Activated gamma-delta T cell treated with Interleukin-2 at 50 U/mL for 16 hours (primary cell): ENCODE measurements around the gene MVK.

Experiments
- DNase-seq: peaks from one replicate; pipeline ENCODE4 v3.0.0-alpha.2; 2020

Gene MVK

GRCh38 chr12:109547286-109547685 lies 26.3 kb upstream of the MVK start:
- DNase-seq = no peak

DNA sequence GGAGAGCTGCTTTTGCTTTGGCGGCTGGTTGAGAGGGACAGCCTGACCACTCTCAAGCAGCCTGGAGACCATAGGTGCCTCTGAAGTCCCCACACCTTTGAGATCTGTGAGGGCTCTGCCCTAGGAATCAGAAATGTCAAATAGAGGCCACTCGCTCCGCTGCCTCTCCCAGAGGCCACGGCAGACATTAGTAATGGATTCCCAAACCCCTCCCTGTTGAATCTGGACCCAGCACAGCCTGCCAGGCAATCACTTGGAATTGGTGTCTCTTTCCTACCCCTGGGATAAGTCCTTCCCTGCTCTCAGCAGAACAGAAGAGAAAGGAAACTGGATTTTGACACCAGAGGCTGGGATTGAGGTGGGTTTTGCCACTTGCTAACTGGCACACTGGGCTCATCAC lies 25.3 kb upstream of the MVK start:
- no peak for DNase-seq

GRCh38 chr12:109549613-109550270 lies 23.9 kb upstream of the MVK start:
- DNase-seq = no peak

DNA sequence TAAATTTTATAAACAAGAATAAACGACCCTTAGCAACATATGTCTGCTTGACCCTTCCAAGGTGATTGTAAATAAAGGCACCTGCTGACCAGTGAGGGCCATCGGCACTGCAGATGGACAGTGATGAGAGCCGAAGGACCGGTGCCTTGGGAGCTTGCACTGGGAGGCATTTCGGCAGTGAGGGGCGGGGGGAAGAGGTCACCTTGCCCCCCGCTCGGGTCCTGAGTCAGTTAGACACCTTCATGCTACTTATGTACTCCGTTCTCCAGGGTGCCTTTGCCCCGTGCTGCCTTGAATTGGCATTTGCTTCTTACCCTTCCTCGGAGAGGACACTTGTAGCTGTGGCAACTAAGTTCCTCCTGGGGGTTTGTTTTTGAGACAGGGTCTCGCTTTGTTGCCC lies 23.3 kb upstream of the MVK start:
- no peak for DNase-seq

DNA sequence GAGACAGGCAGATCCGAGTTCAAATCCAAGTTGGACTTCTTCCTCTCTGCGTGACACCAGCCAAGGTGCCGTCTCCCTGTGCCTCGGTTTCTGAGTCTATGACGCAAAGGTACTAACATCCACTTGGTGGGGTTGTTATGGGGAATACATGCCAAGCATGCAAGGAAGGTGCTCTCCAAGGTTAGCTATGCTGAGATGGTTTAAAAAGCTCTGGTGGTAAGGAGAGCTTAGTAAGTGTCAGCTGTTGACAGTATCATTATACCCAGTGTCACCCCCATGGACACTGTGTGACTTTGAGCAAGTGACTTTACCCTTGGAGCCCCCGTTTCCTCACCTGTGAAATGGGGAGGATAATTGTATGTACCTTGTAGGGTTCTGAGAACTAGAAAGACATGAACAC lies 22.5 kb upstream of the MVK start:
- DNase-seq = no peak

- DNase-seq = no peak
These were observed 20.6 kb upstream of the MVK start for GRCh38 chr12:109552971-109553370.

DNA sequence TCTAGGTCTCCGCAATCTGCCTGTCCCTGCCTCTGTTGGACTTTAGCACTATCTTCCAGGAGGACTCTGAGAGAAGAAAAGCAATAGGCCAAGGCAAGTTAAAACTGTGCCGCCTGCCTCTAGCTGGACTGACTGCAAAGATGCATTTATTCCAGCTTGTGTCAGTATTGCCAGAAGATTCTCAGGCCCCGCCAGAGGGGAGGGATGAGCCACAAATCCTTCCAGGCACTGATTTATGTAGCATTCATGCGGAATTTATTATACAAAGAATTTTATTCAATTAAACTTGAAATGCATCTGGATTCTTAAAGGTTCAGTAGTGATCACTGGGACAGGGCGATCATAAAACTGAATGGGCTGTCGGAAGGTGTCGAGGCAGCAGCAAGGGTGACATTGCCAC lies 20.1 kb upstream of the MVK start:
- no peak for DNase-seq

DNA sequence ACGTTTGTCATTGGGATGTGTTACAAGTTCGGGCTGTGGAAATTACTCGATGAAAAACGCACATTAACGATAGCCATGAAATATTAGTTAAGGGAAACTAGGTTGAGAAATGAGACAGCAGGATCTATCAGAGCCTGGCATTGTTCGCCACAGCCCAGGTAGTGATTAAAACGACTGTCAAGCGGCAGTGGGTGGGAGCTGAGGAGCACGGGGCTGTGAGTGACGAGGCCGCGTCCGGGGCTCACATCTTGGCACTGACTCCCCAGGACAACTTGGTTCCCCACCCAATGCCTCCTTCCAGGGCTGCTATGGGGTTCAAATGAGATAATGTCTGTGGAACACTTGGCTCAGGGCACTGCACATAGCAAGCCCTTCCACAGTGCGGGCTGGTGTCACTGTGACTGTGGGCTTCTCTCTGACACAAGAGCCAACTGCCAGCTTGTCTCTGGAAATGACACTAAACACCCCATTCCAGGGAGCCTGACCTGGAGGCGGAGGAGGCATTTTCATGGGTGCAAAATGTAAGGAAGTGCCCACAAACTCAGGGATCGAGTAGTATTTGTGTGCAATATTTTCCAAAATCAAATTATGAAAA lies 19.6 kb upstream of the MVK start:
- no peak for DNase-seq

DNA sequence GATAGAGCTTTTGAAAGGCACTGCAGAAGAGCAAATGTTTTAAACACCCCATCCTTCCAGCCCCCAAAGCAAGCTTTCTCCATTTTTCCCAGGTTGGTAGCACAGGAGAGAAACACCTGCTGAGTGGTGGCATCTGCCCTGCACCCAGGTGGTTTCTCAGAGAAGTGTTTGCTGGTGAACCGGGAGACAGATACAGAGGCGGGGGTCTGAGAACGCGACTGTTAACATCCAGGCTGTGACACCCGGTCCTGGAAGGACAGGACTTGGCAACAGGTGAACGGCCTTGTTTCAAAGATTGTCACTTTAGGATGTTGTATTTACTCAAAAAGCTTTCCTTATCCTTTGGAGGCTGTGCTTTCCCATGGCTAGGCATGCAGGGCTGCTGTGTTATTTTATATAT lies 18.8 kb upstream of the MVK start:
- DNase-seq = no peak

DNA sequence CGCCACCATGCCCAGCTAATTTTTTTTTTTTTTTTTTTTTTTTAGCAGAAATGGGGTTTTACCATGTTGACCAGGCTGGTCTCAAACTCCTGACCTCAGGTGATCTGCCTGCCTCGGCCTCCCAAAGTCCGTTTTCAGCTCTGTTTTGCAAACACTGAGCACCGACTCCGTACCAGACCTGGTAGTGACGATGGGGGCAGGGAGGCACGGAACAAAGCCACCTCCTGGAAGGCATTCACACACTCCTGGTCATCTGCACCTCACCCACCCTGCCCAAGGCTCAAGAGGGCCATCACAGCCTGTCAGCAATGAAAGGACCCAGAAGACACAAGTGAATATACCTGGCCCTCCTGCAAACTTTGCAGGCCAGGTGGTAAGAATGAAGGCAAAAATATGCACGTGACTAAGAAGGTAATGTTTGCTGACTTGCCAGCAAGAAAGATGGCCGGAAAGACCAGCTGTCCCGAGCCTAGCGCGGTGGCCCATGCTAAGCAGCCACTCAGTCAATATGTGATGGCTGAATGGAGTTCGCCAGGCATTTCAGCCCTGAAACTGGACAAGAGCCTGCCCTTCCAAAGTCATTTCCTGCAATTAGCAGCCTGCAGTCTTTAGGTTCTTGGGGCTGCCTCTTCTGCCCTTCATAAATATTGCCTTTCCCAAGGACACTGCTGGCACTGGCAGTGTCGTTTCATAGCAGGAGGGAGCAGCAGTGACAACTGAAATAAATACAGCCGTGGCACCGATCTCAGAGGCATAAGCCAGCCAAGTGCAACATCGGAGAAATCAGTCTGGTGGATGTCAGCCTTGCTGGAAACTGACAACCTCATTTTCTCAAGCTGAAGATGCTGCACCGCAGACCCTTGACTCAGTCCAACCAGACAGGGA lies 17.9 kb upstream of the MVK start:
- DNase-seq = no peak

DNA sequence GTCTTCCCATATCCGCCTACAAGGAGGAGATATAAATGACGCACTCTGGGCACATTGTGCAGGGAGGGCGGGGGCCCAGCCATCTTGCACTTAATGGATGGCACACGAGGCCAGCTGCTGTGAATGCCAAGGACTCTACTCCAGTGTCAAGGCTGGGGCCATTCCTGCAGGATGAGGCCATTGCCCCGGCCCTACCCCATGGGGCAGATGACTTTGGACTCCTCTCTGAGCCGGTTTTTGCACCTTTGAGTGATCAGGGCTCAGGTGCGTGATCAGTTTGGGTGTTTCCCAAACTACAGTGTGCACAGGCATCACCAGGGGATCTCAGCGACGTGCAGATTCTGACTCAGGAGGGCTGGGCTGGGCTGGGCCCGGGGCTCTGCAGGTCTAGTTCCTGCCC lies 16.4 kb upstream of the MVK start:
- DNase-seq = no peak

- DNase-seq = no peak
These were observed 15.8 kb upstream of the MVK start for GRCh38 chr12:109557805-109558204.

DNA sequence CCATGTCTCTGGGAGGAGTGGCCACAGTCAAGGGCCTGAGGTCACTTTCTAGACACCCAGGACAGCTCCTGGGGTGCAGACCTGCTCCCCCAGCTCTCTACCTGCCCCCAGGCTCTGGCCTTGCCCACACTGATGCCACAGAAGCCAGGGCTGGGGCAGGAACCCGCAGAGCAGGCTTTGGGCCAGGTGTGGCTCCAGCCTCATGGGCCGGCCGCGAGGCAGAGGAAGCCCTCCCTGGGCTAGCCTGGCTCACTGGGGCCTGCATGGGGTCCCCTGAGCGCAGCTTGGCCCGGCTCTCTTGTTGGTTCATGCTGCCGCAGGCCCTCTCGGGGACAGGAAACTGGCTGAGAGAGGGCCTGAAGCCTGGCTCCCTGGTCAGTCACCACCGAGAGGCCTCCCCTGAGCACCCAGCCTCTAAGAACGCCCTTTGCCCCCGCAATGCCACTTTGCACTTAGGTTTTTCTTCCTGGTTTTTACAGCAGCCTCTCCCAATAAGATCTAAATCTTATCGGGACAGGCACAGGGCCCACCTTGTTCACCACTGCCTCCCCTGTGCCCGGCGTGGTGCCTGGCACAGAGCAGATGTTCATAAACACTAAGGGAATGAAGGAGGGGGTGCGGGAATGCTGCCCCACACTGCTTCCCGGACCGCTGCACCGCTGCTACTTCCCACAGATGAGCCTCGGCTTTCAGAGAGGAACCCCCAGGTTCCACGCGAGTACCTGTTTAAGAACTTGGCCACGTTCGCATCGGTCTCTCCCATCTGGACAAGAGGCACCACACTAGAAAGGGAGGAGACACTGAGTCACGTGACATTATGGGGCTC lies 15.0 kb upstream of the MVK start:
- DNase-seq = no peak

DNA sequence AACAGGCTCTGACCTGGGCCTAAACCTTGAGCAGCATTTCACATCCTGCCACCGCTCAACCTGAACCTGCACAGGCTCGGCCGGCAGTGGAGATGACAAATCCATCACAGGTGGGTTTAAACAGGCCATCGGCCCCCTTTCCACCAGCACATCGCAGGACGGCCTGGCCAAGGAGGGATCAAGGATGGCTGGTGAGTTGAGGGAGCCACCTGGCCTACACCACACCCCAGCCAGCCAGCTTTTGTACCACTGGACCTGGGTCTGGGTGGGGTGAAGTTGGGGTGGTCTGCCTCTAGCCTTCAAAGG lies 14.4 kb upstream of the MVK start:
- DNase-seq = no peak

DNA sequence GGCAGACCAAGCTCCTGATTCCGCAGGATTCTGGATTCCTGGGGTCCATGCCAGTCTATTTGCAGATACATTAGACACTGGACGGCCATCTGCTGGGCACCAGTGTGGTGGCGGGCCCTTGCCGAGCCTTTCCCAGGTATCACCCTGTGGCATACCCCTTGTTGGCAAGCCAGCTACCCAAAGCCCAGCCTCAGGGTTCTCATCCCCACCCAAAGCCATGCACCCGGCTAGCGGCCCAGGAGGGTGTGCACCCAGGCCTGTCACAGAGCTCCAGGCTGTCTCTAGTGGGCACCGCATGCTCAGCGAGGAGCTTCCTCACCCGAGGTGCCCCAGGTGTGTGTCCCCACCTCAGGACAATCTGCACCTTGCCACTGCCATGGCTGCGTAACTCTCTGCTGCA lies 14.0 kb upstream of the MVK start:
- DNase-seq = no peak

- no peak for DNase-seq
These were observed 12.5 kb upstream of the MVK start for GRCh38 chr12:109560867-109561710.

- no peak for DNase-seq
These were observed 11.9 kb upstream of the MVK start for GRCh38 chr12:109561711-109562030.

- no peak for DNase-seq
These were observed 10.7 kb upstream of the MVK start for GRCh38 chr12:109562871-109563270.

DNA sequence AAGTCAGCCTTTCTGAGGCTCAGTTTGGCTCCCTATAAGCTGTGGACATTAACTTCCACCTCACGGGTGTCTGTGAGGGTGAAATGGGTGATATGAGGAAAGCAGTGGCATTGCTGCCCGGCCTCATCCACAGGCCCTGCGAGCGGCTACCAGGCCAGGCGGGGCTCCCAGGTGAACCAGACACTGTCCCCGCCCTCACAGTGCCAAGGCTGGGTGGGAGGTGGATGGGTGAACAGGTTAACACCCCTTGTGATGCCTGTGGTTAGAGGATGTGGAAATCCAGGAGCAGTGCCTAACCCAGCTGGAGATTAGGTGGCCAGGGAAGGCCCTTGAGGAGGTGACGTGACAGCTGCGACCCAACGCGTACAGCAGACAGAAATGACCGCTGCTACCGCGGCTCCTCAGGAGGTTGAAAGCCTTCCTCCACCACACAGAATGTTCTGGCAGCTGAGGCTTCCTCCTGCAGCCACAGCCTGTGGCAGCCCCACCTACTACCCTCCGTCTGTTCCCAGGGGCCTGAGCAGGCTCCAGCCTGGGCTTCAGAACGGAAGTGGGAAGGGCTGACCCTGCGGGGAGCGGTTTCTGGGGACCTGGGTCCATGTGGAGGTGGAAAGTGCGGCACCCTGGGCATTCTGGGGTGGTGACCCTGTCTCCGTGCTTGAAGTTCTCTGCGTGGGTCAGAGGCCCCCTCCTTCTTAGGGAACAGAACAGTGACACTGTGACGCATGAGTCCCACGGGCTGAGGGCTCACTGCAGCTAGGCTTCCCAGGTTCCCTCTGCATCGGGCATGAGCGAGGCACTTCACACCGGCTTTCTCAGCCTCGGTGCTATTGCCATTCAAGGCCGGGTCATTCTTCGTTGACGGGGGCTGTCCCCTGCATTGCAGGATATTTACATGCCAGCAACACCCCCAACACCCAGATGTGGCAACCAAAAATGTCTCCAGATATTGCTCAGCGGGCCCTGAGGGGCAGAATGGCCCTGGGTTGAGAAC lies 10.0 kb upstream of the MVK start:
- no peak for DNase-seq

GRCh38 chr12:109566424-109566823 lies 7.2 kb upstream of the MVK start:
- DNase-seq = no peak

DNA sequence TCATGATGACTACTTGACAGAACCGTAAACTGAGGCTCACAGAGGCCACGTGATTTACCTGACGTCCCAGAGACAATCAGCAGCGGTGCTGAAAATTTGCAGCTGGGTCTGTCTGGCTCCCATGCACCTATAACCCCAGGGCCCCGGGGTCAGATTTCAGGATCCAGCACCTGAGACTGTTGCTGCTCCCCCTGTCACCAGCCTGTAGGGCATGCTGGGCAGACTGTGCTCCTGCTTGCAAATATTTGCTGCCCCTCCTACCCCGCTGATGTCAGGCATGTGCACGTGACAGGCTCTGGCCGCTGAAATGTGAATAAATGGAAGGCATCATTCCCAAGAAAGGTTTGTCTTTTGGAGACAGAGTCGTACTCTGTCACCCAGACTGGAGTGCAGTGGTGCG lies 6.3 kb upstream of the MVK start:
- DNase-seq = no peak
